GM18951 (cell line): ENCODE data around the gene PEPD.
"Not testable (repeated sequence)": the region's sequence is repeated elsewhere in the genome, so short reads cannot be mapped to it uniquely, and the experiment has no call there.

Experiments used
- POLR2A ChIP-seq: IDR thresholded peaks from 4 replicates; pipeline ENCODE4 v1.6.1; 2011; ENCODE audit warnings: mild to moderate bottlenecking; ENCODE audit not compliant: insufficient read length, insufficient read depth; ENCODE audit errors: extremely low read depth
- in situ Hi-C: fragments of 300-500 bp; cut with MboI; formaldehyde crosslinking; loops from one replicate; pipeline ENCODE4 v1.12.0; 2022; ENCODE audit warnings: low sequenced_read_pairs, mixed read lengths, inconsistent platforms; ENCODE audit not compliant: unreplicated experiment

Gene PEPD

GRCh38 chr19:33484226-33484774 is 37.3 kb downstream of the PEPD start:
- in situ Hi-C loops: no loop called here
- TF ChIP-seq POLR2A: no peak

- no peak for TF ChIP-seq POLR2A
- in situ Hi-C loops: no loop called here
Observed at GRCh38 chr19:33482476-33482875, 39.1 kb downstream of the PEPD start.

GRCh38 chr19:33481863-33482262 is 39.7 kb downstream of the PEPD start:
- TF ChIP-seq POLR2A: no peak
- in situ Hi-C loops: no loop called here

GRCh38 chr19:33479570-33479969 is 42.0 kb downstream of the PEPD start:
- in situ Hi-C loops: not testable (repeated sequence)

- TF ChIP-seq POLR2A: no peak
- in situ Hi-C loops: no loop called here
Observed at GRCh38 chr19:33477781-33478180, 43.8 kb downstream of the PEPD start.

- TF ChIP-seq POLR2A: no peak
- in situ Hi-C loops: no loop called here
Observed at GRCh38 chr19:33476151-33476707, 45.4 kb downstream of the PEPD start.

GRCh38 chr19:33473653-33474305 is 47.8 kb downstream of the PEPD start:
- in situ Hi-C loops: no loop called here
- no peak for TF ChIP-seq POLR2A

GRCh38 chr19:33472691-33473652 is 48.6 kb downstream of the PEPD start:
- TF ChIP-seq POLR2A: no peak
- in situ Hi-C loops: no loop called here

GRCh38 chr19:33472226-33472625 is 49.4 kb downstream of the PEPD start:
- no peak for TF ChIP-seq POLR2A
- in situ Hi-C loops: no loop called here

GRCh38 chr19:33471111-33471996 is 50.2 kb downstream of the PEPD start:
- in situ Hi-C loops: no loop called here
- TF ChIP-seq POLR2A: no peak

- no peak for TF ChIP-seq POLR2A
- in situ Hi-C loops: no loop called here
Observed at GRCh38 chr19:33470686-33471085, 50.9 kb downstream of the PEPD start.

- in situ Hi-C loops: no loop called here
- TF ChIP-seq POLR2A: no peak
Observed at GRCh38 chr19:33470040-33470330, 51.6 kb downstream of the PEPD start.
